ENCODE data around the gene MTHFD1L.

DNA sequence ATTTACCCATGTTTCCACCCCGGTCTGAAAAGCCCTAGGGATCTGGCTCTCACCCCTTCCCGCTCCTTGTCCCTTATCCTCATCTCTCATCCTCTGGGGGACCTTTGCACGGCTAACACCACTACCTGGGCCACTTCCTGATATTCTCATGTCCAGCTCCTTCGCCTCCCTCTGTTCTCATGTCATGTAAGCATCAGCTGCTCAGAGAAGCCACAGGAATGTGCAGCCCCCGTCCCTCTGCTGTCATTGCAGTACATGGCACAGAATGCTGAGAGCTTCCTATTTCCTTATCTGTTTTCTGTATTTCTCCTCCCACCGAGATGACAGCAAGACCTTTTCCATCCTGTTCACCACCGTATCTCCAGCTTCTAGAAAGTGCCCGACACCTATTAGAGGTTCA, 102.4 kb downstream of the MTHFD1L start:
- no peak for TF ChIP-seq USF2 (CRISPR knock-in tag; IDR thresholded peaks at IDR 0.05)
- TF ChIP-seq NFATC3 (IDR thresholded peaks at IDR 0.05), result no peak
- TF ChIP-seq UBTF (IDR thresholded peaks at IDR 0.05; ENCODE audit: borderline replicate concordance in 1 of 2, low read depth in 2 of 2, low read length in 2 of 2), result no peak
- TF ChIP-seq ZNF512 (tag; IDR thresholded peaks at IDR 0.05), result no peak
- no peak for TF ChIP-seq JUNB (CRISPR knock-in tag; conservative IDR thresholded peaks at IDR 0.05)
- no peak for TF ChIP-seq NFXL1 (CRISPR knock-in tag; IDR thresholded peaks at IDR 0.05)
- no peak for TF ChIP-seq FOXM1 (IDR thresholded peaks at IDR 0.05; ENCODE audit: low read depth)
- TF ChIP-seq FOXM1 (CRISPR knock-in tag; IDR thresholded peaks at IDR 0.05; ENCODE audit: low read depth), result no peak
- no peak for TF ChIP-seq ARNT (IDR thresholded peaks at IDR 0.05)
- no peak for TF ChIP-seq ETV6 (IDR thresholded peaks at IDR 0.05; ENCODE audit: borderline replicate concordance in 1 of 2, low read depth in 2 of 2, low read length in 1 of 2)
- no peak for TF ChIP-seq ETV6 (CRISPR knock-in tag; IDR thresholded peaks at IDR 0.05; ENCODE audit: borderline replicate concordance)

Data from K562 (cell line).